ENCODE measurements around the gene RAB17. TPM values are rescaled to one million over a fixed set of nuclear protein-coding genes. Genes with fewer than 3 reads are reported as not detected.
A peak's percentile ranks its signal among the peaks of the same experiment; 100 is the strongest.

Gene RAB17
- total and polyA plus RNA-seq, 2 of the 8 experiments (the other 6 are each of a cell fraction or from before 2014, with no cell fraction given): 42.6 to 83.4 TPM

DNA sequence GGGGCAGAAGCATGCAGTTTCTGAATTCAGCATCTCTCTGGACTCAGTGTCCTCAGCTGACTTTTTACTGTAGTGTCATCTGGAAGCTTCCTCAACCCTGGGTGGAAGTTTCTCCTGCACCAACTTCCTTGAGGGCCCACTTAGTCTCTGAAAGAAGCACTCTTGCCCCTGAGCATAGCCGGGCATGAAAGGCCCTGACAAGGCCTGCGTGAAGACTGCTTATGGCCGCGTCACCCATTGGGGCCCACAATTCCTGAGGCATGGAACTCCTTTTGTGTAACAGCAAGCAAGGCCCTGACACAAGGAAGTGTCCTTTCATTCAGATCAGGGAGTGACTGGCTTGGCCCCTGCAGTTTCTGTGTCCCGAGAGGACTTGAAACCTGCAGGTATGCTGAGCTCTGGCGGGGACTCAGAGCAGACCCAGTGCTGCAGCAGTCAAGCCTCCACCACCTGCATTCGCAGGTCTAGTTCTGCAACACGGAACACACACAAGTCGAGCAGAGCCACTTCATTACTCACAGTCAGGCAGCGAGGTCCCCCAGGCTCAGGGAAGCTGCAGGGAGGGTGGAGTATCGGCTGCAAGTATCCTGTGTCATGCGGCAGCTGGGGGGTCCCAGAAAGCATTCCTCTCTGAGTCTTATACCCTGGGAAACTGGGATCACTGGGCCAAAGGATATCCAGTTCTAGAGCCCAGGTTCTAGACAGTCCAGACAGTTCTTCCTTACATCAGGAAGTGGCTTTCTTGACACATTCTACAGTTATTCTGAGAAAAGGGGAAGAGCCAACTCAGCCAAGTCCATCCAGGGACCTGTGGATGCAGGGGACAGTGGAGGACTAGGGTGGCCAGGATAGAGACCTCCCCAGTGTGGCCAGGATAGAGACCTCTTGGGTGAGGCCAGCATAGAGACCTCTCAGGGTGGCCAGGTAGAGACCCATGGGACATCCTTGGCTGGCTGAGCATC is 59.8 kb downstream of the RAB17 start:
- H3K79me2 ChIP-seq (ENCODE audit: control insufficient read depth in 1 of 2, insufficient read depth in 2 of 2, low read length in 2 of 2): no peaks in the 10 kb centered on the region
- no peak overlapping the region for H3K27ac ChIP-seq (ENCODE audit: low read depth, low read length)
- H2BK120ac ChIP-seq (replicated peaks; ENCODE audit: low read depth, low read length): no peak overlapping the region
- H3K18ac ChIP-seq (ENCODE audit: extremely low read depth, low read length): no peak overlapping the region
- CTCF ChIA-PET (ENCODE audit: partially characterized antibody): interaction anchor here (0.8 to 2.4 kb wide), 6 partner anchors 10 to 91 kb away, joined by 3 to 11 read pairs (median 4); no protein-coding TSS in a partner anchor
- no peak overlapping the region for H4K91ac ChIP-seq (replicated peaks; ENCODE audit: insufficient read length, low read length)
- POLR2A ChIA-PET (ENCODE audit: partially characterized antibody): interaction anchor here (0.6 to 1.5 kb wide), 4 partner anchors 8 to 365 kb away, joined by 3 to 5 read pairs (median 3); no protein-coding TSS in a partner anchor
- DNase-seq (ENCODE audit: low read depth in 1 of 2, low spot score in 2 of 2) (no peak), FAIRE-seq (no peak)
- no peaks in the 10 kb centered on the region for H3K9me3 ChIP-seq (ENCODE audit: insufficient read depth in 2 of 2, low read depth in 1 of 2, low read length in 1 of 2)
- H3K56ac ChIP-seq (replicated peaks; ENCODE audit: insufficient read length, low read depth, low read length): no peak overlapping the region
- no peaks in the 10 kb centered on the region; a peak in 1 of 7 replicates for H3K4me1 ChIP-seq (replicated peaks in 1 of 4; ENCODE audit: control insufficient read depth in 3 of 4, insufficient read depth in 4 of 4, low read length in 3 of 4)
- H3K23me2 ChIP-seq (ENCODE audit: low read depth, low read length): no peaks in the 10 kb centered on the region
- H2BK20ac ChIP-seq (ENCODE audit: low read length): no peak overlapping the region
- H2BK5ac ChIP-seq (ENCODE audit: low read depth, low read length): no peak overlapping the region
- H3K4me3 ChIP-seq (ENCODE audit: extremely low read depth in 1 of 4, insufficient read depth in 2 of 4, low read depth in 3 of 4, low read length in 4 of 4): no peak overlapping the region
- no peak overlapping the region for H3K4me2 ChIP-seq (ENCODE audit: insufficient read depth in 1 of 2, low read depth in 2 of 2, low read length in 2 of 2)
- WGBS, 2 experiments (ENCODE audit: extremely low coverage in 1 of 2, insufficient coverage in 1 of 2, insufficient read length in 1 of 2, insufficient replicate concordance in 2 of 2, low coverage in 1 of 2, low lambda C conversion rate in 2 of 2, missing lambda C conversion rate in 1 of 2): 89% methylated on average over 12 of the region's 12 CpGs; no CpG with 5 or more reads in 1 of the 2 experiments
- no peak overlapping the region for H4K8ac ChIP-seq (ENCODE audit: extremely low read depth, insufficient read depth, low read length)
- H3K9ac ChIP-seq (replicated peaks in 1 of 4; ENCODE audit: extremely low read depth in 1 of 4, low read depth in 3 of 4, low read length in 3 of 4): no peak overlapping the region
- no peak overlapping the region for H3K4ac ChIP-seq (replicated peaks; ENCODE audit: insufficient read length, low read depth, low read length)
- H3K79me1 ChIP-seq (ENCODE audit: low read depth, low read length): peaks cover 3% of the 10 kb centered on the region; the same call in 1 of the 2 replicates
- no peak overlapping the region for H2BK15ac ChIP-seq (ENCODE audit: low read length)
- no peak overlapping the region for H4K5ac ChIP-seq (ENCODE audit: insufficient read length, low read depth, low read length)
- H3K36me3 ChIP-seq (ENCODE audit: control insufficient read depth in 2 of 4, insufficient read depth in 4 of 4, low read length in 3 of 4): peaks cover 0 to 10% (median 0%) of the 10 kb centered on the region in 4 experiments; a peak in 2 of 8 replicates
- no peaks in the 10 kb centered on the region for H4K20me1 ChIP-seq (replicated peaks in 1 of 2; ENCODE audit: control insufficient read depth in 1 of 2, insufficient read depth in 2 of 2, low read length in 2 of 2)
- no peak overlapping the region for H3K14ac ChIP-seq (ENCODE audit: insufficient read length)
- no peak overlapping the region for H3K23ac ChIP-seq (ENCODE audit: insufficient read length)
- H2AFZ ChIP-seq (ENCODE audit: low read length): no peak overlapping the region
- no peaks in the 10 kb centered on the region for H3K27me3 ChIP-seq (replicated peaks in 1 of 4; ENCODE audit: control insufficient read depth in 3 of 4, extremely low read depth in 1 of 4, insufficient read depth in 3 of 4, low read length in 3 of 4)
- no peak overlapping the region for H2AK5ac ChIP-seq (ENCODE audit: low read depth, low read length)
- TF ChIP-seq POLR2AphosphoS5 (IDR thresholded peaks at IDR 0.05; ENCODE audit: low read depth, low read length) (peak; percentile 75), FOSL1 (IDR thresholded peaks at IDR 0.05; ENCODE audit: insufficient read depth, low read depth, low read length) (no peak)
- no peak overlapping the region for H2BK12ac ChIP-seq (ENCODE audit: low read depth, low read length)

Data from H1 (cell line).